Stimulated activated CD4-positive, alpha-beta T cell treated with anti-CD3 and anti-CD28 coated beads, TNF-alpha, amount 100 ng/mL, for 24 hours (primary cell): Measurements from ENCODE around the gene COL4A6.

Source experiments
- DNase-seq, 3 experiments: peaks; one replicate each; pipeline ENCODE4 v3.0.0-alpha.2; 2020; ENCODE audit warnings: low read depth in 3 of 3

The COL4A6 gene

GRCh38 chrX:108270739-108271396 lies 167.4 kb downstream of the COL4A6 start:
- DNase-seq, result no peak

GRCh38 chrX:108270280-108270679 lies 167.9 kb downstream of the COL4A6 start:
- DNase-seq, result no peak

GRCh38 chrX:108268434-108269080 lies 169.7 kb downstream of the COL4A6 start:
- DNase-seq, result no peak

GRCh38 chrX:108267557-108267956 lies 170.7 kb downstream of the COL4A6 start:
- no peak for DNase-seq

- no peak for DNase-seq
These were observed 173.8 kb downstream of the COL4A6 start for GRCh38 chrX:108264376-108264775.

GRCh38 chrX:108261549-108262203 lies 176.5 kb downstream of the COL4A6 start:
- DNase-seq, result no peak

- DNase-seq, result no peak
These were observed 180.7 kb downstream of the COL4A6 start for GRCh38 chrX:108257556-108257955.

GRCh38 chrX:108254636-108255035 lies 183.6 kb downstream of the COL4A6 start:
- DNase-seq, result no peak

GRCh38 chrX:108250654-108251579 lies 187.3 kb downstream of the COL4A6 start:
- DNase-seq, result no peak

GRCh38 chrX:108246304-108246954 lies 191.8 kb downstream of the COL4A6 start:
- DNase-seq, result no peak

GRCh38 chrX:108245462-108245861 lies 192.8 kb downstream of the COL4A6 start:
- DNase-seq, result no peak

GRCh38 chrX:108235986-108236385 lies 202.2 kb downstream of the COL4A6 start:
- DNase-seq, result no peak

- DNase-seq, result no peak
These were observed 207.6 kb downstream of the COL4A6 start for GRCh38 chrX:108230574-108230973.

GRCh38 chrX:108224727-108225621 lies 213.2 kb downstream of the COL4A6 start:
- no peak for DNase-seq

GRCh38 chrX:108224218-108224617 lies 214.0 kb downstream of the COL4A6 start:
- DNase-seq, result no peak

GRCh38 chrX:108223585-108223984 lies 214.6 kb downstream of the COL4A6 start:
- DNase-seq, result no peak

GRCh38 chrX:108221301-108221864 lies 216.8 kb downstream of the COL4A6 start:
- no peak for DNase-seq

GRCh38 chrX:108219949-108220601 lies 218.1 kb downstream of the COL4A6 start:
- no peak for DNase-seq

GRCh38 chrX:108217876-108218275 lies 220.3 kb downstream of the COL4A6 start:
- DNase-seq, result no peak
